Thoracic aorta endothelial cell (primary cell): ENCODE measurements around the gene KRTAP19-4. TPM values are rescaled to one million over a fixed set of nuclear protein-coding genes. Genes with fewer than 3 reads are reported as not detected.

Experiments used
- small RNA-seq: library from RNA; depleted of rRNA; stranded (forward); fragments of <200 nt; gene quantifications from one replicate; pipeline ENCODE3, GENCODE V24; 2012
- total RNA-seq: library from RNA; depleted of rRNA; stranded (reverse); fragments of >200 nt; gene quantifications from 2 replicates; pipeline ENCODE4 v1.2.3, GENCODE V29; 2012

KRTAP19-4 gene, protein sequence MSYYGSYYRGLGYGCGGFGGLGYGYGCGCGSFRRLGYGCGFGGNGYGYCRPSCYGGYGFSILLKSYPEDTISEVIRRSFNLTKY
- total RNA-seq: not detected in 2 replicates

DNA sequence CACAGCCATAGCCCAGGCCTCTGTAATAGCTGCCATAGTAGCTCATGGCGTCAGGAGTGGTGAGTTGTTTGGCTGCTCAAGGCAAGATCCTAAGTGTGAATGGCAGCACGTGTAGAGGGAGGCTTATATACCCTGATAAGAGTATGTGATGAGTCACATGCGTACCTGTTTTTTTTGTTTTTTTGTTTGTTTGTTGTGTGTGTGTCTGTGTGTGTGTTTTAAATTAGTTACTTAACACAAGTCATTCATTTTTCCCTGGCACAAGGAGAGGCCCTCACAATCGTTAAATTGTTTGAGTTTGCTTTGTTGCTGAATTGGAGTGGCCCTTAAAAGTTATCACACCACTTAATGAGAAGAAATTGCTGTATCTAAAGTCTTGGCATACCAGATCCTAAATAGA is at the start of gene KRTAP19-4:
Gene KRTAP19-4 (minus strand): TSS at position 101 of the 400 bp plus-strand sequence. CDS start 55 bp downstream, at position 46.

DNA sequence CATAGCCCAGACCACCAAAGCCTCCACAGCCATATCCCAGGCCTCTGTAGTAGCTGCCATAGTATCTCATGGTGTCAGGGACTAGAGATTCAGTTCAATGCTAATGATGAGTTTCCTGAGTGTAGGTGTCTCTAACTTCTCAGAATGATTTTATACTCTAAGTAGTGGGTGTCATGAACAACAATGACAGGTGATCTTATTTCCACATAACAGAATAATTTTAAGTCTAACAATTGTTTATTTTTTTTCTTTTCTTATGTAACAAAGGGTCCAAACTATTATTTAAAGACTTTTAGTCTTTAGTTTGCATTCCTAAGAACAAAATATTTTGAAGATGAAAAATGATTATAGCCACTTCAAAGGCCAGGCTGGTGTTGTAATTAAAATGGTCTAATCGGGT is 44.8 kb upstream of the KRTAP19-4 start, which contains the start of gene KRTAP19-6:
Gene KRTAP19-6 (minus strand): TSS at position 101 of the 400 bp plus-strand sequence. CDS start 31 bp downstream, at position 70.

DNA sequence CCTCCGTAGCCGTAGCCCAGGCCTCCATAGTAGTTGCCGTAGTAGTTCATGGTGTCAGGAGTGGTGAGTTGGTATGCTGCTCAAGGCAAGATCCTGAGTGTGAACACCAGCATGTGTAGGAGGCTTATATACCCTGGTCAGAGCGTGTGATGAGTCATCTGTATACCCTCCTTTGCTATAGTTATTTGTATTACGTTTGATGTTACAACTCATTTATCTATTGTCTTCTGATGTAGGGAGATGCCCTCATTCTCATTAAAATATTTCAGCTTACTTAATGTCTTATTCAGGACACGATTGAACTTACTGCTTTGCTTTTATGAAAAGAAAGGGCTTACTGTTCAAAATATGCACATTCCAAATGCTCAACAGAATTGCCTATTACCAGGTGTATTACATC is 5.1 kb upstream of the KRTAP19-4 start, which contains the start of gene KRTAP19-5:
Gene KRTAP19-5 (minus strand): TSS at position 101 of the 400 bp plus-strand sequence. CDS start 51 bp downstream, at position 50.

DNA sequence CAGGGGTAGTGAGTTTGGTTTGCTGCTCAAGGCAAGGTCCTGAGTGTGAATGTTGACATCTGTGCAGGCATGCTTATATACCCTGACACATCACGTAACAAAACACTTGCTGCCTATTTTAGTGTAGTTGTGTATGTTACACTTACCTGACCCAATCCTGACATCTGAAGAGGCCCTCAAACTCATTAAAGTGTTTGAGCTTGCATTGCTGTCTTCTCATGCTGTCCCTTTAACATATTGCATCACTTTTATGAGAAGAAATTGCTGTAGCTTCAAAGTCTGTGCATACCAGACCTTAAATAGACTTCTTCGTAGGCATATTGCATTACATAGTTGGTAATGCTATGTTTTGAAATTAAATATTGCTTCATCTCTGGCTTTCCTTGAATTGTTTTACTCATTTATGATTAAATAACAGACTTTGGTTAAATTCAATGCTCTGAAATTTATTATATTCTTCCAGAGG is 5.0 kb downstream of the KRTAP19-4 start, which contains the start of gene KRTAP19-3:
Gene KRTAP19-3 (minus strand): TSS at position 51 of the 466 bp plus-strand sequence. CDS start 56 bp downstream, outside the sequence.

DNA sequence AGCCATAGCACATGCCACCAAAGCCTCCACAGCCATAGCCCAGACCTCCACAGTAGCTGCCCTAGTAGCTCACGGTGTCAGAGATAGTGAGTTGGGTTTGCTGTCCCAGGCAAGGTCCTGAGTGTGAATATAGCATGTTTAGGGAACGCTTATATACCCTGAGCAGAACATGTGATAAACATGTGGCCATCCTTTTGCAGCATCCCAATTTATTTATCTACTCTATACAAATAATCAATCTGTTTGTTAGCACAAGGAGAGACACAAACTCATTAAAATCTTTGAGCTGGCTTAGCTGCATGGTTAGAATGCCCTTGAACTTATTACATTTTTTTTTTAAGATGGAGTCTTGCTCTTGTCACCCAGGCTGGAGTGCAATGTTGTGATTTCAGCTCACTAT is 9.6 kb downstream of the KRTAP19-4 start, which contains the start of gene KRTAP19-2:
Gene KRTAP19-2 (minus strand): TSS at position 101 of the 400 bp plus-strand sequence. CDS start 88 bp downstream, at position 13.

DNA sequence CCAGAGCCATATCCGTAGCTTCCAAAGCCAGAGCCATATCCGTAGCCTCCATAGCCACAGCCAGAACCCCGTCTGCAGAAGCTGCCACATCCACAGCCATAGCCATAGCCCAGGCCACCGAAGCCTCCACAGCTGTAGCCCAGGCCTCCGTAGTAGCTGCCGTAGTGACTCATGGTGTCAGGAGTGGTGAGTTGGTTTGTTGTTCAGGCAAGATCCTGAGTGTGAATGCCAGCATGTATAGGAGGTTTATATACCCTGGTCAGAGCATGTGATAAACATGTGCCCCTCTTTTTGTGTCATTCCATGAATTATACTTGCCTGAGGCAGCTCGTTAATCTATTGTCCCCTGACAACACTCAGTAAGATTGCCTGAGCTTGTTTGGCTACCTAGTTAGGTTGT is 16.8 kb downstream of the KRTAP19-4 start, which contains the start of gene KRTAP19-1:
Gene KRTAP19-1 (minus strand): TSS at position 223 of the 400 bp plus-strand sequence. CDS start 50 bp downstream, at position 173.

Small RNA genes within 50 kb of the gene (small RNA-seq; reads per million reads assigned to genes)
- gene AP000567.1 (not detected), gene KRTAP19-10P (not detected), gene KRTAP19-11P (not detected), gene KRTAP19-9P (not detected)

Other genes with a start within 250 kb of the KRTAP19-4 start
- not detected in 2 replicates for gene KRTAP24-1, start 214.2 kb downstream of the KRTAP19-4 start, total RNA-seq
- gene KRTAP25-1, start 207.7 kb downstream of the KRTAP19-4 start, total RNA-seq: not detected in 2 replicates
- gene KRTAP26-1, start 176.8 kb downstream of the KRTAP19-4 start, total RNA-seq: not detected in 2 replicates
- not detected in 2 replicates for gene KRTAP27-1, start 159.5 kb downstream of the KRTAP19-4 start, total RNA-seq
- gene KRTAP23-1, start 148.6 kb downstream of the KRTAP19-4 start, total RNA-seq: not detected in 2 replicates
- gene KRTAP13-2, start 124.9 kb downstream of the KRTAP19-4 start, total RNA-seq: not detected in 2 replicates
- gene KRTAP13-1, start 101.1 kb downstream of the KRTAP19-4 start, total RNA-seq: not detected in 2 replicates
- gene KRTAP13-3, start 71.2 kb downstream of the KRTAP19-4 start, total RNA-seq: not detected in 2 replicates
- not detected in 2 replicates for gene KRTAP13-4, start 66.9 kb downstream of the KRTAP19-4 start, total RNA-seq
- not detected in 2 replicates for gene KRTAP15-1, start 56.9 kb downstream of the KRTAP19-4 start, total RNA-seq
- not detected in 2 replicates for gene KRTAP19-1, start 16.8 kb downstream of the KRTAP19-4 start, total RNA-seq
- not detected in 2 replicates for gene KRTAP19-2, start 9.7 kb downstream of the KRTAP19-4 start, total RNA-seq
- not detected in 2 replicates for gene KRTAP19-3, start 5.2 kb downstream of the KRTAP19-4 start, total RNA-seq
- not detected in 2 replicates for gene KRTAP19-5, start 5.0 kb upstream of the KRTAP19-4 start, total RNA-seq
- gene KRTAP19-6, start 44.7 kb upstream of the KRTAP19-4 start, total RNA-seq: not detected in 2 replicates
- gene KRTAP19-7, start 64.1 kb upstream of the KRTAP19-4 start, total RNA-seq: not detected in 2 replicates
- not detected in 2 replicates for gene KRTAP22-2, start 93.2 kb upstream of the KRTAP19-4 start, total RNA-seq
- not detected in 2 replicates for gene KRTAP6-3, start 95.3 kb upstream of the KRTAP19-4 start, total RNA-seq
- not detected in 2 replicates for gene KRTAP6-2, start 101.7 kb upstream of the KRTAP19-4 start, total RNA-seq
- gene KRTAP22-1, start 103.9 kb upstream of the KRTAP19-4 start, total RNA-seq: not detected in 2 replicates
- not detected in 2 replicates for gene KRTAP6-1, start 116.8 kb upstream of the KRTAP19-4 start, total RNA-seq
- not detected in 2 replicates for gene KRTAP20-1, start 119.3 kb upstream of the KRTAP19-4 start, total RNA-seq
- not detected in 2 replicates for gene KRTAP20-4, start 123.5 kb upstream of the KRTAP19-4 start, total RNA-seq
- gene KRTAP20-2, start 138.0 kb upstream of the KRTAP19-4 start, total RNA-seq: not detected in 2 replicates
- gene KRTAP20-3, start 145.7 kb upstream of the KRTAP19-4 start, total RNA-seq: not detected in 2 replicates
- gene KRTAP21-3, start 221.6 kb upstream of the KRTAP19-4 start, total RNA-seq: not detected in 2 replicates